Osteoblast (primary cell): ENCODE results near the gene COL10A1. TPM values are rescaled to one million over a fixed set of nuclear protein-coding genes. Genes with fewer than 3 reads are reported as not detected.

Experiments used
- DNase-seq: peaks from one replicate; pipeline ENCODE4 v3.0.0; 2011; ENCODE audit warnings: low spot score, mixed read lengths; ENCODE audit not compliant: insufficient read length; ENCODE audit errors: missing footprints
- H2AFZ ChIP-seq: 2 replicates; pipeline ENCODE4 v1.6.0; 2011; ENCODE audit warnings: mild to moderate bottlenecking, low read length
- H3K27ac ChIP-seq: 2 replicates; pipeline ENCODE4 v1.5.1; 2011; ENCODE audit warnings: mild to moderate bottlenecking, low read depth, low read length, moderate library complexity
- H3K27me3 ChIP-seq: 2 replicates; pipeline ENCODE4 v1.6.0; 2012; ENCODE audit warnings: mild to moderate bottlenecking, control low read depth, inconsistent platforms, low read length, moderate library complexity; ENCODE audit not compliant: insufficient read depth
- H3K36me3 ChIP-seq: 2 replicates; pipeline ENCODE4 v1.5.1; 2011; ENCODE audit warnings: mild to moderate bottlenecking, low read length, control low read depth, moderate library complexity; ENCODE audit not compliant: insufficient read depth
- H3K4me1 ChIP-seq: 2 replicates; pipeline ENCODE4 v1.5.1; 2011; ENCODE audit warnings: mild to moderate bottlenecking, low read length, control low read depth, moderate library complexity; ENCODE audit not compliant: insufficient read depth
- H3K4me2 ChIP-seq: 2 replicates; pipeline ENCODE4 v1.6.0; 2011; ENCODE audit warnings: mild to moderate bottlenecking, low read length; ENCODE audit not compliant: insufficient read depth
- H3K4me3 ChIP-seq: fragments of 200-600 bp; sonication (generic); 3 replicates; pipeline ENCODE4 v1.5.1; 2012; ENCODE audit warnings: mild to moderate bottlenecking, low read length, inconsistent platforms; ENCODE audit not compliant: insufficient read depth
- H3K79me2 ChIP-seq: 2 replicates; pipeline ENCODE4 v1.6.0; 2012; ENCODE audit warnings: mild to moderate bottlenecking, low read length, control low read depth, inconsistent platforms; ENCODE audit not compliant: insufficient read depth
- H3K9me3 ChIP-seq: 2 replicates; pipeline ENCODE4 v1.5.1; 2011; ENCODE audit warnings: low read depth, low read length, control low read depth
- H4K20me1 ChIP-seq: 2 replicates; pipeline ENCODE4 v1.6.0; 2012; ENCODE audit warnings: mild to moderate bottlenecking, low read length, control low read depth; ENCODE audit not compliant: insufficient read depth
- total RNA-seq: library from RNA; depleted of rRNA; stranded (reverse); fragments of >200 nt; gene quantifications from 2 replicates; pipeline ENCODE4 v1.2.3, GENCODE V29; 2012
- TF ChIP-seq, protein P1 (sequence below): IDR thresholded peaks from 2 replicates; pipeline ENCODE4 v1.5.1; 2011; ENCODE audit warnings: mild to moderate bottlenecking, low read depth, low read length, moderate library complexity; ENCODE audit errors: extremely low read depth

COL10A1 gene
- total RNA-seq, 1 donor: 36.2 TPM

DNA sequence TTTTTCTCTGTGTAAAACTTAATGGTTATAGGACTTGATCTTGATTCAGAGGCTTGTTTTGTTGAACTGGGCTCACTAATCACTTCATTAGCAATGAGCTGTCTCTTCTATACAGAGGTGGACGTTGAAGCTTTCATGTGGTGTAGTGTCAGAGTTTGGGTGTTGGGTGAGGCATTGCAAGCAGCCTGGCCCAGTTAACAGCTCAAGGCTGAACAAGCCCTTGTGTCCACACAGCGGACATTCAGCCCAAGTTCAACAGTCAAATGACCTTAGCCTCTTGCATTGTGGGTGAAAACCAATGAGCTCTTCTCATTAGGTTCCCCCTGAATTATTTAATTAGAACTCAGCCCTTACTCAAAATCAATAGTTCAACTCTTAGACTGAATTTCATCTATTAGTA lies 12.5 kb downstream of the COL10A1 start:
- Histone ChIP-seq H3K4me1 (no peaks in the 10 kb centered on the region), H2AFZ (no peak overlapping the region), H3K79me2 (no peaks in the 10 kb centered on the region), H3K9me3 (no peaks in the 10 kb centered on the region), H3K4me2 (no peak overlapping the region), H3K4me3 (no peak overlapping the region), H3K27ac (no peak overlapping the region), H3K27me3 (no peaks in the 10 kb centered on the region), H3K36me3 (peaks cover 28% of the 10 kb centered on the region), H4K20me1 (no peaks in the 10 kb centered on the region)
- no peak for DNase-seq
- TF ChIP-seq, protein P1, sequence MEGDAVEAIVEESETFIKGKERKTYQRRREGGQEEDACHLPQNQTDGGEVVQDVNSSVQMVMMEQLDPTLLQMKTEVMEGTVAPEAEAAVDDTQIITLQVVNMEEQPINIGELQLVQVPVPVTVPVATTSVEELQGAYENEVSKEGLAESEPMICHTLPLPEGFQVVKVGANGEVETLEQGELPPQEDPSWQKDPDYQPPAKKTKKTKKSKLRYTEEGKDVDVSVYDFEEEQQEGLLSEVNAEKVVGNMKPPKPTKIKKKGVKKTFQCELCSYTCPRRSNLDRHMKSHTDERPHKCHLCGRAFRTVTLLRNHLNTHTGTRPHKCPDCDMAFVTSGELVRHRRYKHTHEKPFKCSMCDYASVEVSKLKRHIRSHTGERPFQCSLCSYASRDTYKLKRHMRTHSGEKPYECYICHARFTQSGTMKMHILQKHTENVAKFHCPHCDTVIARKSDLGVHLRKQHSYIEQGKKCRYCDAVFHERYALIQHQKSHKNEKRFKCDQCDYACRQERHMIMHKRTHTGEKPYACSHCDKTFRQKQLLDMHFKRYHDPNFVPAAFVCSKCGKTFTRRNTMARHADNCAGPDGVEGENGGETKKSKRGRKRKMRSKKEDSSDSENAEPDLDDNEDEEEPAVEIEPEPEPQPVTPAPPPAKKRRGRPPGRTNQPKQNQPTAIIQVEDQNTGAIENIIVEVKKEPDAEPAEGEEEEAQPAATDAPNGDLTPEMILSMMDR: no peak

GRCh38 chr6:116111552-116112528 lies 14.1 kb downstream of the COL10A1 start:
- peaks cover 28% of the 10 kb centered on the region for H3K36me3 ChIP-seq
- no peak overlapping the region for H2AFZ ChIP-seq
- H4K20me1 ChIP-seq: no peaks in the 10 kb centered on the region
- H3K79me2 ChIP-seq: no peaks in the 10 kb centered on the region
- no peak overlapping the region for H3K4me2 ChIP-seq
- H3K9me3 ChIP-seq: no peaks in the 10 kb centered on the region
- no peaks in the 10 kb centered on the region for H3K27me3 ChIP-seq
- peaks cover 1% of the 10 kb centered on the region for H3K4me1 ChIP-seq
- peak; percentile 74 for DNase-seq
- H3K27ac ChIP-seq: no peak overlapping the region
- TF ChIP-seq, protein P1: peak; percentile 86
- H3K4me3 ChIP-seq: no peak overlapping the region

GRCh38 chr6:116108836-116109235 lies 17.1 kb downstream of the COL10A1 start:
- Histone ChIP-seq H3K4me2 (no peak overlapping the region), H3K4me3 (no peak overlapping the region), H3K79me2 (peaks cover 4% of the 10 kb centered on the region), H3K27ac (no peak overlapping the region), H3K4me1 (peaks cover 15% of the 10 kb centered on the region), H3K36me3 (peaks cover 28% of the 10 kb centered on the region), H4K20me1 (no peaks in the 10 kb centered on the region), H2AFZ (no peak overlapping the region), H3K27me3 (no peaks in the 10 kb centered on the region), H3K9me3 (no peaks in the 10 kb centered on the region)
- TF ChIP-seq, protein P1: no peak
- no peak for DNase-seq

DNA sequence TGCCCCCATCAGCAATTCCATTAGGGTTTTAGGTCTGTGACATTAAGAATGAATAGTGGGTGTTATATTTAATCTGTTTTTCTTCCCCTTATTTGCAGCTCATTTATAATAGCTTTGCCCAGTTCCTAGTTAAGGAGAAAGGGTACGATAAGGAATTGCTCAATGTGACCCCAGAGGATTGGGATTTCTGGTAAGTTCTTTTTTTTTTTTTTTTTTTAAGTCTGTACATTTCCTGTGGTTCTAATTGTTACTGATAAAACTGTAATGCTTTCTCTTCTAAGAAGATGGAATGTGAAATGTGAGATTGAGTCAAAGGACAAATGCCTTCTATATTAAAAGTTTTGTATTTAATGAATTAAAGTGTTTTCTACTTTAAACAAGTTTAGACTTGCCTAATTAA lies 19.8 kb downstream of the COL10A1 start:
- Histone ChIP-seq H3K4me2 (peak overlapping the region; percentile 22), H2AFZ (no peak overlapping the region), H3K4me1 (peaks cover 15% of the 10 kb centered on the region), H4K20me1 (no peaks in the 10 kb centered on the region), H3K27me3 (no peaks in the 10 kb centered on the region), H3K79me2 (peaks cover 12% of the 10 kb centered on the region), H3K36me3 (peaks cover 17% of the 10 kb centered on the region), H3K27ac (peak overlapping the region; percentile 23), H3K4me3 (no peak overlapping the region), H3K9me3 (no peaks in the 10 kb centered on the region)
- DNase-seq: no peak
- TF ChIP-seq, protein P1: no peak
